Right lobe of liver (tissue), 6 donors: ENCODE measurements around the gene ERBB4. TPM values are rescaled to one million over a fixed set of nuclear protein-coding genes. Genes with fewer than 3 reads are reported as not detected.

ENCODE experiments used
- ATAC-seq, 4 donors: fragments of 200-7000 bp; cut with Tn5 transposase; one replicate each; pipeline ENCODE4 v1.9.1; 2020; ENCODE audit warnings: mild to moderate bottlenecking in 4 of 4, moderate library complexity in 4 of 4
- DNase-seq, 3 donors: peaks; one replicate each; pipeline ENCODE4 v3.0.0-alpha.2; 2020
- H3K27ac ChIP-seq, 3 donors: fragments of 200-600 bp; one replicate each; pipeline ENCODE4 v1.8.0; 2022
- H3K27me3 ChIP-seq, 2 donors: fragments of 200-600 bp; one replicate each; pipeline ENCODE4 v1.8.0; 2022
- H3K36me3 ChIP-seq, 4 donors: fragments of 200-600 bp; sonication (generic) in 1 of 4; one replicate each; pipeline versions ENCODE4 v1.5.1 to v1.8.0; 2017 to 2022; ENCODE audit warnings: control low read depth in 1 of 4
- H3K4me1 ChIP-seq, 4 donors: fragments of 200-600 bp; sonication (generic) in 1 of 4; one replicate each; pipeline versions ENCODE4 v1.5.1 to v1.8.0; 2017 to 2022; ENCODE audit warnings: control low read depth in 1 of 4
- H3K4me3 ChIP-seq, 3 donors: fragments of 200-600 bp; one replicate each; pipeline ENCODE4 v1.8.0; 2022
- H3K9me3 ChIP-seq, 4 donors: fragments of 200-600 bp; sonication (generic) in 1 of 4; one replicate each; pipeline versions ENCODE4 v1.5.1 to v1.8.0; 2017 to 2022; ENCODE audit warnings: control low read depth in 1 of 4
- POLR2A ChIP-seq: fragments of 450-650 bp; IDR thresholded peaks from one replicate; pipeline ENCODE4 v1.6.1; 2017; ENCODE audit warnings: antibody characterized with exemption, mild to moderate bottlenecking
- WGBS: methylation state at CpG from one replicate; pipeline ENCODE4 v1.1.6; 2018; ENCODE audit warnings: low coverage, low lambda C conversion rate; ENCODE audit not compliant: insufficient coverage; ENCODE audit errors: missing lambda C conversion rate; 5-methylcytosine and 5-hydroxymethylcytosine counted together
- intact Hi-C, 2 donors: fragments of 100-400 bp; cut with DNase I; formaldehyde crosslinking; loops; one replicate each; pipeline versions ENCODE4 v1.11.2 to v1.14.1; 2022
- total RNA-seq, 6 experiments: library from RNA; depleted of rRNA in 2 of 6; stranded (reverse); fragments of >200 nt in 2 of 6; fragmentation: NEBNext Ultra II Directional in 3 of 6; extraction: Animal tissue kit (Norgen Biotek cat#: 25700) in 3 of 6; gene quantifications; one replicate each; pipeline versions ENCODE4 v1.1.0 to v1.2.4, GENCODE V29; 2016 to 2023
- TF ChIP-seq, protein P1 (sequence below), 4 donors: fragments of 200-600 bp in 3 of 4; fragments of 450-650 bp in 1 of 4; IDR thresholded peaks; one replicate each; pipeline versions ENCODE4 v1.5.1 to v1.8.0; 2016 to 2022; ENCODE audit warnings: antibody characterized with exemption in 4 of 4, mild to moderate bottlenecking in 2 of 4
- donor health status: DM: no; HTN: yes; CAD: no.
- donor health status: DM: no; HTN: no; CAD: no.
- donor health status: DM: no; HTN: no; CAD: no.
- donor health status: DM: no; HTN: yes; CAD: no.
- donor health status: DM: no; HTN: yes; CAD: no.

ERBB4 gene
- total RNA-seq, 6 experiments from 2014 or later = 0.02 to 0.59 (median 0.08) TPM; not detected in 2

DNA sequence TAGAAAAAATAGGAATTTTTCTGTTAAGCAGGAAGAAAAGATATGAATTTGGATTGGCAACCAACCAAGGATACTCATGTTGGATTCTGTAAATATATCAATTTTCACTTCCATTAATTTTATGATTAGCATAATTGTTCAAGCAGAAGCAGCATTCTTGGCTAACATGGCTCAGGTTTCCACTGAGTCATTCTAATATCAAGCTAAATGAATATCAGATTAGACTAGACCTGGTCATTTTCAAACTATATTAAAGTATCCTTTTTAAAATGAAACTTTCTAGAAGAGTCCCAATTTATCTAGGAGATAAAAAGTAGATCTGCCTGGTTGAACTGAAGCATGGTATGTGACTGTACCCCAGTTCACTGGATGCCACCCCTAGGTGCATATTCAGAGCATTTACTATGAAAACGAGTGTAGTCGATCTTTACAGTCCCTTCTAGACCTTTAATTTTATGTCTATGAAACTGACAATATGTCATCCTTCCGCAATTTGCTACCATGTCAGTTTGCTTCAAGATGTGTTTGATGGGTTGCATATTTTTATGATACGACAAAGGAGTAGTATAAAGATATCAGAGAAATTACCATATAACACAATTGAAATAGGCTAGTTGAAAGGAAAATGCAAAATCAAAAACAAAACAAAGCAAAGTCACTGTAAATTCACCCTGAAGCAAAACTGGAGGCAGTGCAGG is 704.9 kb downstream of the ERBB4 start:
- H3K27ac ChIP-seq = no peak overlapping the region
- ATAC-seq (no peak), DNase-seq (no peak)
- intact Hi-C loops = no loop called here
- H3K9me3 ChIP-seq = no peaks in the 10 kb centered on the region
- no peak overlapping the region for H3K4me3 ChIP-seq
- H3K4me1 ChIP-seq = no peaks in the 10 kb centered on the region
- WGBS = 48% methylated on average over 4 of the region's 4 CpGs
- H3K36me3 ChIP-seq = no peaks in the 10 kb centered on the region
- no peaks in the 10 kb centered on the region for H3K27me3 ChIP-seq
- no peak for TF ChIP-seq POLR2A
- TF ChIP-seq, protein P1, sequence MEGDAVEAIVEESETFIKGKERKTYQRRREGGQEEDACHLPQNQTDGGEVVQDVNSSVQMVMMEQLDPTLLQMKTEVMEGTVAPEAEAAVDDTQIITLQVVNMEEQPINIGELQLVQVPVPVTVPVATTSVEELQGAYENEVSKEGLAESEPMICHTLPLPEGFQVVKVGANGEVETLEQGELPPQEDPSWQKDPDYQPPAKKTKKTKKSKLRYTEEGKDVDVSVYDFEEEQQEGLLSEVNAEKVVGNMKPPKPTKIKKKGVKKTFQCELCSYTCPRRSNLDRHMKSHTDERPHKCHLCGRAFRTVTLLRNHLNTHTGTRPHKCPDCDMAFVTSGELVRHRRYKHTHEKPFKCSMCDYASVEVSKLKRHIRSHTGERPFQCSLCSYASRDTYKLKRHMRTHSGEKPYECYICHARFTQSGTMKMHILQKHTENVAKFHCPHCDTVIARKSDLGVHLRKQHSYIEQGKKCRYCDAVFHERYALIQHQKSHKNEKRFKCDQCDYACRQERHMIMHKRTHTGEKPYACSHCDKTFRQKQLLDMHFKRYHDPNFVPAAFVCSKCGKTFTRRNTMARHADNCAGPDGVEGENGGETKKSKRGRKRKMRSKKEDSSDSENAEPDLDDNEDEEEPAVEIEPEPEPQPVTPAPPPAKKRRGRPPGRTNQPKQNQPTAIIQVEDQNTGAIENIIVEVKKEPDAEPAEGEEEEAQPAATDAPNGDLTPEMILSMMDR (IDR thresholded peaks at IDR 0.05) = no peak

DNA sequence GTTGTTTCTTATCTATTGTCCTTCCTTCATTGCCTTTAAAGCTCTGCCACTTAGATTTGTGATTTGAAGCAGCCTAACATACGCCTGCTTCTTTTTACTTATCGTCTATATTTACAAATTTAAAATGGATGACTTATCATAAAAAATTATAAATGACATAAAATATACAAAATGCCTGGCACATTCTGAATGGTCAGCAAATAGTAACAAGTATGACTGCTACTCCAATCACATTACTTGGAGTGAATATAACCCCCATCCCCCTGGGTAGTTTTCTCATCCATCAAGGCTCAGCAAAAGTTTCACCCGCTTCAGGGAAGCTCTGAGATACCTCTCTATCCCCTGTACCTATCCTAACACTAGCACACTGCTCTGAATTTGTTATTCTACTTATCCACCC is 708.9 kb downstream of the ERBB4 start:
- no peaks in the 10 kb centered on the region for H3K36me3 ChIP-seq
- WGBS = 43% methylated on average over 3 of the region's 3 CpGs
- DNase-seq = no peak
- intact Hi-C loops = no loop called here
- H3K4me3 ChIP-seq = no peak overlapping the region
- H3K27me3 ChIP-seq = no peaks in the 10 kb centered on the region
- no peaks in the 10 kb centered on the region for H3K4me1 ChIP-seq
- no peak for TF ChIP-seq POLR2A
- TF ChIP-seq, protein P1 (IDR thresholded peaks at IDR 0.05) = no peak
- H3K27ac ChIP-seq = no peak overlapping the region
- H3K9me3 ChIP-seq = no peaks in the 10 kb centered on the region
- ATAC-seq = no peak

DNA sequence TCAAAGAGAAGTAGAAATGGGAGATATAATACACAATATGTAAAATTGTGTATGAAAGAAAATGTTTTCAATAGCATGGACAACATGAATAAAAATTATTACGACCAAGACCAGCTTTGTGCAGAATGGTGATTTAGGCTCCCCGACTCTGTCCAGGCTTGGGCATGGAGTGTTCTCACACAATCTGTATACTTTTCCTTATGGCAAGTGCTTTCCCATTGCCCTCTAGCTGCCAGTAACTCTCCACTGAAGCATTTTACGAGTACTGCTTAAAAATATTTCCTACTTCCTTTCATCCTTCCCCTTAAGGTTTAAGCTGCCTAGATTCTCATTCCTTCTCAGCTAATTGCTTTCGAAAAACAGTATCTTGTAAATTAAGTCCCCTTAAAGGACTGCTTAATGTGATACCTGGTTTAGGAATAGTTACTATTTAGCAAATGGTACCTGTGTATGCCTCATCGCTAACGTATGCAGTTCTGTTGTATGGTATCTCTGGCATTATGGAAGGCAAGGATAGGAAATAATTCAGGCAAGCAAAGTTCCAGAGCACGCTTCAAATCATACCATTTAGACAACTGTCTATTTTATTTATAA is 714.6 kb downstream of the ERBB4 start:
- TF ChIP-seq, protein P1 (IDR thresholded peaks at IDR 0.05) = no peak
- TF ChIP-seq POLR2A = no peak
- Histone ChIP-seq H3K27me3 (no peaks in the 10 kb centered on the region), H3K9me3 (no peaks in the 10 kb centered on the region), H3K36me3 (no peaks in the 10 kb centered on the region), H3K27ac (no peak overlapping the region), H3K4me3 (no peak overlapping the region), H3K4me1 (no peaks in the 10 kb centered on the region)
- 52% methylated on average over 7 of the region's 7 CpGs for WGBS
- ATAC-seq (no peak), DNase-seq (no peak)
- intact Hi-C loops = no loop called here

DNA sequence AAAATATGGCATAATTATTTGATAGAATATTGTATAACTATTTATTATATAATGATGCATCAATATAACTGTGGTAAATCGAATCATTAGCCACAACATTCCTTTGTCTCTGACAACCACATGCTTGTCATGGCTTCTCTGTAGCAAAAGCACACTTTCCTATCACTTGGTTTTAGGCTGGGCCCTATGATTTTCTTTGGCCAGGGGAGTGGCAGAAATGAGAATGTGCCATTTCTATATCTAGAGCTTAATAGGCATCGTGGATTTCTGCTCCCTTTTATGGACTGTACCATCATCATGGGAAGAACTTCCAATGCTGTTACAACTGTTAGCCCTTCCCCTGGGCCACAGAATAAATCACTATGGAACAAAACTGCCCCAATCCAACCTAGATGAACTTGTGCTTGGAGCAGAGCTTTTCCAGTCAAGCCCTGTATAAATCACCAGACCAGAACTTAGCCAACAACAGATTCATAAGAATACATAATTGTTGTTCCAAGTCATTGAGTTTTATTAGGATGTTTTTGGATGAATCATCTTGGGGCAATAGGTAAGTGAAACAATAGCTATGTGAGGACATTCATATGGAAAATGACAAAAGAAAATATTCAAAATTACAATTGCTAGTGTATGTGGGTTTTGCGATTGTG is 715.8 kb downstream of the ERBB4 start:
- H3K36me3 ChIP-seq = no peaks in the 10 kb centered on the region
- H3K4me3 ChIP-seq = no peak overlapping the region
- intact Hi-C loops = no loop called here
- no peaks in the 10 kb centered on the region for H3K27me3 ChIP-seq
- no peak overlapping the region for H3K27ac ChIP-seq
- no peaks in the 10 kb centered on the region for H3K9me3 ChIP-seq
- no peak for TF ChIP-seq POLR2A
- TF ChIP-seq, protein P1 (IDR thresholded peaks at IDR 0.05) = no peak
- WGBS = 47% methylated on average over 3 of the region's 3 CpGs
- DNase-seq = no peak
- no peaks in the 10 kb centered on the region for H3K4me1 ChIP-seq
- no peak for ATAC-seq
